Spleen (tissue), 11 donors: Measurements from ENCODE around the gene MRM1. TPM values are rescaled to one million over a fixed set of nuclear protein-coding genes. Genes with fewer than 3 reads are reported as not detected.

ENCODE experiments used
- DNase-seq: peaks from one replicate; pipeline ENCODE4 v3.0.0-alpha.2; 2020
- H3K27ac ChIP-seq, 8 donors: fragments of 200-600 bp; sonication (generic) in 7 of 8; 1 replicate in 4 of 8; 2 replicates in 4 of 8; pipeline versions ENCODE4 v1.5.0 to v1.8.0; 2016 to 2021; ENCODE audit warnings: inconsistent platforms in 4 of 8, mild to moderate bottlenecking in 4 of 8, moderate library complexity in 1 of 8
- H3K27me3 ChIP-seq, 7 donors: fragments of 200-600 bp; sonication (generic) in 6 of 7; replicated peaks in 1 of 7; 1 replicate in 4 of 7; 2 replicates in 3 of 7; pipeline versions ENCODE4 v1.5.0 to v1.8.0; 2016 to 2021; ENCODE audit warnings: inconsistent platforms in 3 of 7, mild to moderate bottlenecking in 1 of 7
- H3K36me3 ChIP-seq, 6 donors: fragments of 200-600 bp; sonication (generic) in 5 of 6; 1 replicate in 4 of 6; 2 replicates in 2 of 6; pipeline versions ENCODE4 v1.5.0 to v1.8.0; 2016 to 2021; ENCODE audit warnings: inconsistent platforms in 2 of 6
- H3K4me1 ChIP-seq, 6 donors: fragments of 200-600 bp; sonication (generic) in 5 of 6; 1 replicate in 3 of 6; 2 replicates in 3 of 6; pipeline versions ENCODE4 v1.5.0 to v1.8.0; 2016 to 2021; ENCODE audit warnings: inconsistent platforms in 3 of 6
- H3K4me3 ChIP-seq, 8 donors: fragments of 200-600 bp; sonication (generic) in 7 of 8; 1 replicate in 4 of 8; 2 replicates in 4 of 8; pipeline versions ENCODE4 v1.5.0 to v1.8.0; 2016 to 2021; ENCODE audit warnings: inconsistent platforms in 4 of 8, mild to moderate bottlenecking in 4 of 8, moderate library complexity in 2 of 8
- H3K9me3 ChIP-seq, 8 donors: fragments of 200-600 bp; sonication (generic) in 7 of 8; 1 replicate in 4 of 8; 2 replicates in 4 of 8; pipeline versions ENCODE4 v1.5.0 to v1.8.0; 2016 to 2021; ENCODE audit warnings: inconsistent platforms in 4 of 8
- CTCF ChIP-seq, 11 experiments: fragments of 200-600 bp in 7 of 11; fragments of 450-650 bp in 4 of 11; sonication (generic) in 4 of 11; IDR thresholded peaks in 8 of 11; conservative IDR thresholded peaks in 3 of 11; 1 replicate in 7 of 11; 2 replicates in 4 of 11; pipeline versions ENCODE4 v1.4.0 to v1.8.0; 2016 to 2021; ENCODE audit warnings: antibody characterized with exemption in 11 of 11, inconsistent platforms in 4 of 11, mild to moderate bottlenecking in 1 of 11
- POLR2A ChIP-seq, 3 donors: fragments of 450-650 bp; IDR thresholded peaks; one replicate each; pipeline ENCODE4 v1.5.1; 2017; ENCODE audit warnings: antibody characterized with exemption in 3 of 3, mild to moderate bottlenecking in 1 of 3
- POLR2AphosphoS5 ChIP-seq, 3 donors: sonication (generic); formaldehyde crosslinking; IDR thresholded peaks; one replicate each; pipeline ENCODE4 v1.5.1; 2017; ENCODE audit warnings: antibody characterized with exemption in 3 of 3
- WGBS, 5 donors: extraction: QIAGEN DNeasy Blood & Tissue Kit in 3 of 5; methylation state at CpG; one replicate each; pipeline versions ENCODE4 v1.1.5 to v1.1.7; 2013 to 2018; 5-methylcytosine and 5-hydroxymethylcytosine counted together
- intact Hi-C: fragments of 100-400 bp; cut with DNase I; formaldehyde crosslinking; loops from one replicate; pipeline ENCODE4 v1.15.0; 2023; ENCODE audit warnings: low total_unique reads
- polyA plus RNA-seq, 3 donors: library from polyadenylated mRNA; stranded (reverse); fragments of 200-250 nt; gene quantifications; one replicate each; pipeline ENCODE4 v1.2.1, GENCODE V29; 2013
- total RNA-seq, 7 donors: library from RNA; depleted of rRNA in 3 of 7; stranded (reverse); fragments of >200 nt in 3 of 7; fragmentation: NEBNext Ultra II Directional in 4 of 7; extraction: Animal tissue kit (Norgen Biotek cat#: 25700) in 4 of 7; gene quantifications; one replicate each; pipeline versions ENCODE4 v1.1.0 to v1.2.1, GENCODE V29; 2016 to 2021
- donor health status: healthy with polysubstance abuse.
- donor health status: DM: no; HTN: no; CAD: no; lungs with moderate emphysema.
- donor health status: DM: no; HTN: no; CAD: no.
- donor health status: Bipolar disorder and iron deficiency.
- donor health status: healthy.
- donor health status: DM: no; HTN: no; CAD: no.
- donor health status: DM: yes; HTN: yes; CAD: no.

Gene MRM1
- total and polyA plus RNA-seq, 10 donors: 5.4 to 13.8 (median 8.5) TPM

- Histone ChIP-seq H3K4me1 (peaks cover 0 to 12% (median 7%) of the 10 kb centered on the region in 6 donors), H3K36me3 (peaks cover 0 to 17% (median 3%) of the 10 kb centered on the region in 6 donors), H3K9me3 (no peaks in the 10 kb centered on the region), H3K4me3 (no peak overlapping the region), H3K27ac (no peak overlapping the region), H3K27me3 (no peaks in the 10 kb centered on the region)
- DNase-seq: no peak
- intact Hi-C loops: no loop called here
- TF ChIP-seq POLR2AphosphoS5 (IDR thresholded peaks at IDR 0.05) (no peak), POLR2A (IDR thresholded peaks at IDR 0.05) (no peak), CTCF (IDR thresholded peaks at IDR 0.05 in 8 of 11, conservative IDR thresholded peaks at IDR 0.05 in 3 of 11) (no peak)
- WGBS, 5 donors: 78 to 87% (median 84%) methylated on average over 9 of the region's 9 CpGs
These were observed 10.1 kb downstream of the MRM1 start for GRCh38 chr17:36611345-36612072.

- H3K27me3 ChIP-seq: no peaks in the 10 kb centered on the region
- H3K4me3 ChIP-seq: no peak overlapping the region
- no peak for DNase-seq
- intact Hi-C loops: no loop called here
- no peak for TF ChIP-seq POLR2AphosphoS5 (IDR thresholded peaks at IDR 0.05)
- no peak for TF ChIP-seq CTCF (IDR thresholded peaks at IDR 0.05 in 8 of 11, conservative IDR thresholded peaks at IDR 0.05 in 3 of 11)
- TF ChIP-seq POLR2A (IDR thresholded peaks at IDR 0.05): no peak
- 75 to 88% (median 85%) methylated on average over 3 of the region's 3 CpGs for WGBS, 5 donors
- H3K27ac ChIP-seq: no peak overlapping the region
- H3K36me3 ChIP-seq: peaks cover 0 to 17% (median 3%) of the 10 kb centered on the region in 6 donors
- peaks cover 0 to 12% (median 7%) of the 10 kb centered on the region in 6 donors for H3K4me1 ChIP-seq
- H3K9me3 ChIP-seq: no peaks in the 10 kb centered on the region
These were observed 10.9 kb downstream of the MRM1 start for GRCh38 chr17:36612323-36612722.

GRCh38 chr17:36613155-36613554 is 11.8 kb downstream of the MRM1 start:
- H3K27ac ChIP-seq: no peak overlapping the region
- H3K4me3 ChIP-seq: no peak overlapping the region
- intact Hi-C loops: no loop called here
- peaks cover 0 to 12% (median 7%) of the 10 kb centered on the region in 6 donors for H3K4me1 ChIP-seq
- peaks cover 0 to 8% (median 0%) of the 10 kb centered on the region in 6 donors for H3K36me3 ChIP-seq
- WGBS, 5 donors: 64 to 70% (median 67%) methylated on average over 4 of the region's 4 CpGs
- DNase-seq: no peak
- TF ChIP-seq CTCF (IDR thresholded peaks at IDR 0.05 in 8 of 11, conservative IDR thresholded peaks at IDR 0.05 in 3 of 11): no peak
- TF ChIP-seq POLR2AphosphoS5 (IDR thresholded peaks at IDR 0.05): no peak
- no peak for TF ChIP-seq POLR2A (IDR thresholded peaks at IDR 0.05)
- H3K9me3 ChIP-seq: no peaks in the 10 kb centered on the region
- peaks cover 0 to 4% (median 0%) of the 10 kb centered on the region in 7 donors for H3K27me3 ChIP-seq

- intact Hi-C loops: no loop called here
- WGBS, 5 donors: 67 to 82% (median 72%) methylated on average over 7 of the region's 7 CpGs
- TF ChIP-seq POLR2A (IDR thresholded peaks at IDR 0.05) (no peak), CTCF (IDR thresholded peaks at IDR 0.05 in 8 of 11, conservative IDR thresholded peaks at IDR 0.05 in 3 of 11) (no peak), POLR2AphosphoS5 (IDR thresholded peaks at IDR 0.05) (no peak)
These were observed 12.7 kb downstream of the MRM1 start for GRCh38 chr17:36614081-36614480.

More at GRCh38 chr17:36614081-36614480, 12.7 kb downstream of the MRM1 start:
- DNase-seq: no peak
- Histone ChIP-seq H3K4me3 (no peak overlapping the region), H3K27me3 (peaks cover 0 to 4% (median 0%) of the 10 kb centered on the region in 7 donors), H3K27ac (no peak overlapping the region), H3K36me3 (no peaks in the 10 kb centered on the region), H3K4me1 (peaks cover 0 to 5% (median 1%) of the 10 kb centered on the region in 6 donors), H3K9me3 (no peaks in the 10 kb centered on the region)
